Neuronal stem cell (in vitro differentiated cells): ENCODE measurements around the gene IFRD1.
"Not testable (repeated sequence)": the region's sequence is repeated elsewhere in the genome, so short reads cannot be mapped to it uniquely, and the experiment has no call there.

Experiments
- DNase-seq: peaks from one replicate; pipeline ENCODE4 v3.0.0-alpha.2; 2013; ENCODE audit warnings: low spot score
- H2AFZ ChIP-seq: one replicate; pipeline ENCODE4 v1.6.1; 2013; ENCODE audit warnings: mild to moderate bottlenecking, low read length, inconsistent platforms
- H2AK5ac ChIP-seq: 2 replicates; pipeline ENCODE4 v1.6.1; 2013; ENCODE audit warnings: low read depth, mild to moderate bottlenecking, inconsistent platforms, low read length, moderate library complexity, mixed read lengths
- H2BK120ac ChIP-seq: 2 replicates; pipeline ENCODE4 v1.6.1; 2013; ENCODE audit warnings: low read depth, mild to moderate bottlenecking, inconsistent platforms, low read length, moderate library complexity, mixed read lengths
- H2BK12ac ChIP-seq: one replicate; pipeline ENCODE4 v1.6.1; 2013; ENCODE audit warnings: low read length, inconsistent platforms
- H2BK15ac ChIP-seq: 2 replicates; pipeline ENCODE4 v1.6.1; 2013; ENCODE audit warnings: mild to moderate bottlenecking, low read length, inconsistent platforms, mixed read lengths
- H2BK5ac ChIP-seq: one replicate; pipeline ENCODE4 v1.6.1; 2013; ENCODE audit warnings: inconsistent platforms, mild to moderate bottlenecking, low read length, moderate library complexity
- H3K14ac ChIP-seq: one replicate; pipeline ENCODE4 v1.6.1; 2013; ENCODE audit warnings: low read length, inconsistent platforms
- H3K18ac ChIP-seq: 2 replicates; pipeline ENCODE4 v1.6.1; 2013; ENCODE audit warnings: low read length, inconsistent platforms
- H3K23ac ChIP-seq: 2 replicates; pipeline ENCODE4 v1.6.1; 2013; ENCODE audit warnings: low read depth, mild to moderate bottlenecking, mixed read lengths, low read length, inconsistent platforms; ENCODE audit not compliant: poor library complexity
- H3K27ac ChIP-seq: replicated peaks from 3 replicates; pipeline ENCODE4 v1.5.1; 2013; ENCODE audit warnings: low read length, inconsistent platforms
- H3K27me3 ChIP-seq, 3 experiments: 2 replicates each; pipeline ENCODE4 v1.6.1; 2013; ENCODE audit warnings: low read length in 3 of 3, mild to moderate bottlenecking in 2 of 3, inconsistent platforms in 1 of 3, low read depth in 1 of 3, mixed read lengths in 1 of 3, moderate library complexity in 1 of 3; ENCODE audit not compliant: control insufficient read depth in 3 of 3, insufficient read depth in 3 of 3
- H3K36me3 ChIP-seq, 2 donors: replicated peaks in 1 of 2; 2 replicates each; pipeline ENCODE4 v1.6.1; 2013; ENCODE audit warnings: low read length in 2 of 2; ENCODE audit not compliant: control insufficient read depth in 2 of 2, insufficient read depth in 2 of 2
- H3K4ac ChIP-seq: 2 replicates; pipeline ENCODE4 v1.6.1; 2013; ENCODE audit warnings: inconsistent platforms, mild to moderate bottlenecking, low read length, moderate library complexity
- H3K4me1 ChIP-seq, 2 donors: 1 replicate in 1 of 2; 2 replicates in 1 of 2; pipeline ENCODE4 v1.6.1; 2013; ENCODE audit warnings: low read length in 2 of 2, low read depth in 1 of 2; ENCODE audit not compliant: control insufficient read depth in 2 of 2, insufficient read depth in 1 of 2
- H3K4me2 ChIP-seq: one replicate; pipeline ENCODE4 v1.6.1; 2013; ENCODE audit warnings: mild to moderate bottlenecking, low read length, inconsistent platforms; ENCODE audit not compliant: insufficient read depth, poor library complexity, severe bottlenecking
- H3K4me3 ChIP-seq, 2 donors: 2 replicates each; pipeline ENCODE4 v1.5.1; 2013; ENCODE audit warnings: low read length in 2 of 2, mild to moderate bottlenecking in 2 of 2, inconsistent platforms in 1 of 2, moderate library complexity in 1 of 2
- H3K79me1 ChIP-seq: one replicate; pipeline ENCODE4 v1.6.1; 2013; ENCODE audit warnings: low read depth, mild to moderate bottlenecking, inconsistent platforms, low read length, moderate library complexity
- H3K9ac ChIP-seq: one replicate; pipeline ENCODE4 v1.6.1; 2013; ENCODE audit warnings: mild to moderate bottlenecking, low read depth, low read length, inconsistent platforms; ENCODE audit not compliant: poor library complexity
- H3K9me3 ChIP-seq, 2 donors: replicated peaks in 1 of 2; 2 replicates each; pipeline versions ENCODE3 to v1.6.1; 2013; ENCODE audit warnings: low read length in 2 of 2, mild to moderate bottlenecking in 2 of 2, inconsistent platforms in 1 of 2, low read depth in 1 of 2, mixed read lengths in 1 of 2, moderate library complexity in 1 of 2; ENCODE audit not compliant: control insufficient read depth in 2 of 2, insufficient read depth in 1 of 2
- H4K8ac ChIP-seq: one replicate; pipeline ENCODE4 v1.6.1; 2013; ENCODE audit warnings: low read depth, mild to moderate bottlenecking, inconsistent platforms, low read length, moderate library complexity
- H4K91ac ChIP-seq: one replicate; pipeline ENCODE4 v1.6.1; 2013; ENCODE audit warnings: low read length, low read depth, mild to moderate bottlenecking, inconsistent platforms; ENCODE audit not compliant: poor library complexity
- WGBS, 2 donors: extraction: QIAGEN DNeasy Blood & Tissue Kit; methylation state at CpG; one replicate each; pipeline ENCODE4 v1.1.7; 2013; ENCODE audit warnings: missing lambda C conversion rate in 2 of 2, mixed read lengths in 1 of 2; ENCODE audit not compliant: insufficient read length in 2 of 2, insufficient replicate concordance in 1 of 2; ENCODE audit errors: extremely low coverage in 2 of 2; 5-methylcytosine and 5-hydroxymethylcytosine counted together

The IFRD1 gene

GRCh38 chr7:112454191-112454590, 3.9 kb downstream of the IFRD1 start:
- not testable (repeated sequence) for H3K27me3 ChIP-seq, H3K18ac ChIP-seq, H3K14ac ChIP-seq, H3K4me1 ChIP-seq, DNase-seq, H2BK5ac ChIP-seq, H2BK15ac ChIP-seq, H4K8ac ChIP-seq, H3K27ac ChIP-seq, H3K4ac ChIP-seq, H3K23ac ChIP-seq, H3K9me3 ChIP-seq, H3K79me1 ChIP-seq, H3K9ac ChIP-seq, H3K4me3 ChIP-seq, H2AK5ac ChIP-seq, H2AFZ ChIP-seq, H4K91ac ChIP-seq, H2BK120ac ChIP-seq, H2BK12ac ChIP-seq, H3K4me2 ChIP-seq
- no CpG with 5 or more reads among the region's 6 CpGs for WGBS, 2 donors
- peaks cover 4 to 60% of the 10 kb centered on the region in 2 donors for H3K36me3 ChIP-seq

DNA sequence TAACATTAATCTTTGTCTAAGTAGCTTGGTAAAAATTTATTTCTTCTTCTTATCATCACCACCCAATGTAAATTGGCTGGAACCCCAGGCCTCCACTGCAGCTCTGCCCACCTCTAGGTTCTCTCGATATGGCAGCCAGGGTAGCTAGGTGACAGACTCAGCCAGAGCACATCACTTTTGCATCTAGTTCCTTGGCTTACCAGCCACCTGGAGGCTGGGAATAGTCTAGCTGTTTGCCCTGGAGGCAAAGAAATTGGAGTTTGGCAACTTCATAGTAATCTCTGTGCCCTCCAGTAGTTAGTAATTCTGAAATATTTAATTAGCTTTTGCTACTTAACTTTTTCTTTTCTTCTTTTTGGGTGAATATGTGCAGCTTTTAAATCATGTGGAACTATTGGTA, 9.4 kb downstream of the IFRD1 start:
- Histone ChIP-seq H2BK5ac (no peak overlapping the region), H2AFZ (no peak overlapping the region), H3K9me3 (no peaks in the 10 kb centered on the region), H3K27ac (no peak overlapping the region), H3K14ac (no peak overlapping the region), H3K27me3 (no peaks in the 10 kb centered on the region), H3K4me1 (no peaks in the 10 kb centered on the region), H2AK5ac (no peak overlapping the region), H4K8ac (no peak overlapping the region), H3K23ac (no peak overlapping the region), H2BK12ac (no peak overlapping the region), H3K4me2 (no peak overlapping the region), H3K4me3 (no peak overlapping the region), H3K9ac (no peak overlapping the region), H3K4ac (no peak overlapping the region), H3K18ac (no peak overlapping the region), H3K36me3 (peaks cover 14 to 98% of the 10 kb centered on the region in 2 donors), H2BK15ac (no peak overlapping the region), H3K79me1 (no peaks in the 10 kb centered on the region), H4K91ac (no peak overlapping the region), H2BK120ac (no peak overlapping the region)
- no peak for DNase-seq
- no CpG with 5 or more reads among the region's 1 CpG for WGBS, 2 donors

DNA sequence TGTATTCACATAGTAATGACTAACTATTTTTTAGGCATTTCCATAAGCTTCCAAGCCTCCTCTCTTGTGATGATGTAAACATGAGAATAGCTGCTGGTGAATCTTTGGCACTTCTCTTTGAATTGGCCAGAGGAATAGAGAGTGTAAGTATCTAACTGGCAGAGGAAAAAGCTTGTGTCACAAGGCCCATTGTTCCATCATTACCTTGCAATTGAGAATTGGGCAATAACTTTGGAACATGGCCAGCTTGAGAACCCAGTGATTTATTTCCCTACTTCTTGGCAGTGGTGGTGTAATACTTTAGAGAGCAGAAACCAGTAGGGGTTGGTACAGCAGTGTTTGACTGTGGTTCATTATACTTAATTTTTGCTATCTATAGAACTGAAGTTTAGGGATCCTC, 12.0 kb downstream of the IFRD1 start:
- Histone ChIP-seq H3K4me2 (no peak overlapping the region), H3K4me1 (no peaks in the 10 kb centered on the region), H3K23ac (no peak overlapping the region), H3K79me1 (no peaks in the 10 kb centered on the region), H3K4ac (no peak overlapping the region), H3K18ac (no peak overlapping the region), H4K8ac (no peak overlapping the region), H2AK5ac (no peak overlapping the region), H3K9ac (no peak overlapping the region), H3K9me3 (no peaks in the 10 kb centered on the region), H2BK120ac (no peak overlapping the region), H3K36me3 (peaks cover 16 to 100% of the 10 kb centered on the region in 2 donors), H4K91ac (no peak overlapping the region), H2BK12ac (no peak overlapping the region), H2AFZ (no peak overlapping the region), H3K27me3 (no peaks in the 10 kb centered on the region), H3K14ac (no peak overlapping the region), H2BK5ac (no peak overlapping the region), H2BK15ac (no peak overlapping the region), H3K27ac (no peak overlapping the region), H3K4me3 (no peak overlapping the region)
- no peak for DNase-seq

DNA sequence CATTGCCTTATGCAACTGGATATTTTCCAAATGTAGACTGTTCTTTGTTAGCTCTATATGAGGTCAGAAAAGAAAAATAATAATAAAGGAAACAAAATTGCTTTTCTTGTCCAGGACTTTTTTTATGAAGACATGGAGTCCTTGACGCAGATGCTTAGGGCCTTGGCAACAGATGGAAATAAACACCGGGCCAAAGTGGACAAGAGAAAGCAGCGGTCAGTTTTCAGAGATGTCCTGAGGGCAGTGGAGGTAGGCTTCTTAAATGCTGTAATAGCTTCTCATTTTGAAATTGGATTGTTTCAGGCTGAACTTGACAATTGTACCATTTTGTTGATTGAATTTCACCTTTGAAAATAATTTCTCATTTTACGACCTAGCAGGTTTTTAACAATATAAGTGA, 17.6 kb downstream of the IFRD1 start:
- no peaks in the 10 kb centered on the region for H3K27me3 ChIP-seq
- no peak overlapping the region for H2BK120ac ChIP-seq
- no peak overlapping the region for H2AFZ ChIP-seq
- H3K9ac ChIP-seq, result no peak overlapping the region
- H3K79me1 ChIP-seq, result no peaks in the 10 kb centered on the region
- no peak overlapping the region for H3K4me2 ChIP-seq
- H4K8ac ChIP-seq, result no peak overlapping the region
- no peak overlapping the region for H2BK15ac ChIP-seq
- H2BK5ac ChIP-seq, result no peak overlapping the region
- H3K36me3 ChIP-seq, result peaks cover 19 to 100% of the 10 kb centered on the region in 2 donors
- DNase-seq, result no peak
- H3K4me1 ChIP-seq, result peaks cover 0 to 3% of the 10 kb centered on the region in 2 donors
- no peak overlapping the region for H2AK5ac ChIP-seq
- H3K9me3 ChIP-seq, result no peaks in the 10 kb centered on the region
- no peak overlapping the region for H2BK12ac ChIP-seq
- H3K27ac ChIP-seq, result no peak overlapping the region
- H4K91ac ChIP-seq, result no peak overlapping the region
- H3K4ac ChIP-seq, result no peak overlapping the region
- no peak overlapping the region for H3K18ac ChIP-seq
- H3K4me3 ChIP-seq, result no peak overlapping the region
- H3K14ac ChIP-seq, result no peak overlapping the region
- WGBS, 2 donors, result no CpG with 5 or more reads among the region's 4 CpGs
- no peak overlapping the region for H3K23ac ChIP-seq
